ENCODE data around the gene NOM1. TPM values are rescaled to one million over a fixed set of nuclear protein-coding genes. Genes with fewer than 3 reads are reported as not detected.

NOM1 gene
- total RNA-seq, 1 donor from 2014 or later: 20.1 TPM

- no peak for DNase-seq (ENCODE audit: low read depth)
Measured at GRCh38 chr7:156985101-156985992, 35.8 kb downstream of the NOM1 start.

DNA sequence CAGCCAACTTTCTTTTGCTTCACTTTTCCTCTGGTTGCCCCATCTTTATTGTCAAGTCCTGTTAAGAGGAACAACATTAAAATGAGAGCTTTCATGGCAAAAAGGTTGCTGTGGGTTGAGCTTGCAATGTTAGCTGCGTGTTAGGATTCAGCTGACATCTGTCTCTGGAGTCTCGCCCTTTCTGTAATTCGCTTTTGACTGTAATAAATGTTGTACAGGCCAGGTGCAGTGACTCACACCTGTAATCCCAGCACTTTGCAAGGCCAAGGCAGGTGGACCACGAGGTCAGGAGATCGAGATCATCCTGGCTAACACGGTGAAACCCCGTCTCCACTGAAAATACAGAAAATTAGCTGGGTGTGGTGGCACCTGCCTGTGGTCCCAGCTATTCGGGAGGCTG, 36.9 kb downstream of the NOM1 start:
- no peak for DNase-seq (ENCODE audit: low read depth)

DNA sequence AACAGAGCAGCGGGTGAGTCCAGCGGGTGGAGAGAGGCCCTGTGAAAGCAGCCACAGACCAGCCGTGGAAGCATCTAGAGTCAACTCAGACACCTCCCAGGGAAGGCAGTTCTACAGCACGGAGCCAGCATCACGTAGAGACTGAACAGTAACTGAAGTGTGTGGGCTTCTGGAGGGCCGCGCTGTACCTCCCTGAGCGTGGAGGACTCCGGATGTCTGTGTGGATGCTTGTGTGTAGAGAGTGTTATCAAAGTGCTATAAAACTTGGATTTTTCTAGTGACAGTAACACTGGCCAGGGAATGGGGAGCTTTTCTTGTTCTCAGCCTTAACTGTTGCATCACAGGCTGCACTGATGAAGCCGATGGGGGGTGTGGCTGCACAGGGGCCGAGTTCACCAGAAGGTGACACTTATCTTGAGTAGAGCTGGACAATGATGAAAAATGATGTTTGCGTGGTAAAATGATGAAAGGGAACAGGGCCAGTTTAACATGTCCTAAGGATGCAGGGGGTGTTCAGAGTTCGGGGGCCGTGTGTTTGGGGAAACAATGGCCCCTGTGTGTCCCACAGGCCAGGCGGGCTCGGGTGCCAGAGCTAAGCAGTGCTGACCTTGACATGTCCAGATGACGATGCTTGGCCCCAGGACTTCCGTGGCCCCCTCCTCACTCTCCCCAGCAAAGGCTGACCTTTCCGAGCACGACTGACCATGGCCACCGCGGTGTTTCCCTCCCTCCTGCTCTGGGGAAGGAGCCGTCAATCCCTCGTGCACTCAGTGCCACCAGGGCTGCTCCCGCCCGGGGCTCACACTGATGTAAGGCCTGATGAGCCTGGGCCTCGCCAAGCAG, 39.1 kb downstream of the NOM1 start:
- no peak for DNase-seq (ENCODE audit: low read depth)

DNA sequence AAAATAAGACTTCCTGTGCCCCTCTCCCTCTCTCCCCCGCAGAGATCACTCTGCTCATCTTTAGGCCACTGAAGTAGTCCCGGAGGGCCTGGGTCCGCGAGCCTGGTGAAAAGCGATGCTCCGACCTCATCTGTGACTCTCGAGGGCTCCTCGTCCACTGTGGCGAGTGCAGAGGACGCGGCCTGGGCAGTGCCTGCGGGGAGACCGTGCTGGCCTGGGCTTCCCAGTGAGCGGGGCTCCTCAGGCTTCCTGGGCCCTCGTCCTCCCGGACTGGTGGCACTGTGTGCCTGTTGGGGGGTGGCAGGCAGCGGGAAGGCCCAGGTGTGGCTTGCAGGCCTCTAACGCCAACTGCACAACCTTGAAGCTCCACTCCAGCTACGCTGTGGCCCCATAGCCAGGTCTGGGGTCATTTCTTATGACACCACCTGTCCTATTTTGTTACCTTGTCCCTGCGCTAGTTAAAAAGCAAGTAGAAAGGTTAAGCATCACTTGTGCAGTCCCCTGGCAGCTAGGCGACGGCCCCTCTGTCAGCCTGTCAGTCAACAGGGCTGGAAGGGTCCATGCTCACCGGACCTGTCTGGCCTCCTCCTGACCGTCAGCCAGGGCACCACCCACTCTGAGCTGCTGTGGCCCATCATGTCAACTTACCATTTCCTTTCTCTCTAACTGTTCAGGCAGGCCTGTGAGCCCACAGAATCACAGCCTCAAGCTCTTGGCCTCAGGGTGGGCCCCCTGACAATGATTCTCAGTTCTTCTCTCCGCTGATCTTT, 40.4 kb downstream of the NOM1 start:
- DNase-seq (ENCODE audit: low read depth): no peak

DNA sequence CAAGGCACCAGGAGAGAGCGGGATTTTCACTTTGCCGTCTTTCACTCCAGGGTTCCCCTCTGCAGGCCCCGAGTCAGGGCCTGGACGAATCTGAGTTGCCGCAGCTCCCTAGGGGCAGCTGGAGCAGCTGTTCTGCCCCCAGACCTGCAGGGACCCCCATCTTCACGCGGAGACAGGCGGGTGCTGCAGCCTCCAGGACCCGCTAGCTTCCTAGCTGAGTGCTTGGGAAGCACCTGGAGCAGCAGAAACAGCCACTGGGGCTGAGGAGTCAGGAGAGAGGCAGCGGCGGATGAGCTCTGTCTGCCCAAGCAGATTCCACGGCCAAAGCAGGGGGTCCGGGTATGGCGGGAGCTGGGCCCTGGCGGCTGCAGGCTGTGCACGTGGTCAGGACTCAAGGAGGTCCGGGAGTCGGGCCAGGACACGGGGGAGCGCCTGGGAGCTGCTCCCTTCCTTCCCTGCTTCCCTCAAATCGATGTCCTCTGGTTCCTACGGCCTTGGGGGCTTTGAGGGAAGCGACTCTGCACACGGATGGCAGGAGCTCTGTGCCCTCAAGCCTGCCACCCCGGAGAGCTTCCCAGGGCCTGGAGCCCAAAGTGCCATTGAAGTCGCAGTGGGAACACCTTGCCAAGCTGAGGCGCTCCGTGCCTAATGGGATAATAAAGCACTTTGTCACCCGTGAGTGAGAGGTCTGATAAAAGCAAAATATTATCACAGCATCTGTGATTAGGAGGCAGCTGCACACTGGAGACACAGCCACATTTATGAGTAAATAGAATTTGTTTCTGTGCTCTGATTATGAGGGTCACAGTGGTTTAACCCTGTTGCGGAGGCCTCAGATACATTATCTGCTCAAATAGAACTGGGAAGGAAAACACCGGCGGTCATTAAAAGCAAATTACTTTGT, 43.8 kb downstream of the NOM1 start:
- no peak for DNase-seq (ENCODE audit: low read depth)

DNA sequence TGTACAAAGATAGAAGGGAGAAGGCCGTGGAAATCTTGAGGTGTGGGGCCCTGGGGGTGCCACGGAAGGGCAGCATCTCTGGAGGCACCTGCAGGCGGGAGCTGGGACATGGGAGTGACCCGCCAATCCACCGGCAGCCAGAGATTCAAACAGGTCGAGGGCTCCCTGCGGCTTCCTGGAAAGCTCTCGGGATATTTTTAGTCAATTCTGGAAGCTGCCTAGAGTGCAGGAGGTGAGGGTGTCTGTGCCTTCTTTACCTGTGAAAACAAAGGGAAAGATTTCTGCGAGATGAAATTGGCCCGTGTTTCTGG, 44.4 kb downstream of the NOM1 start:
- no peak for DNase-seq (ENCODE audit: low read depth)

- no peak for DNase-seq (ENCODE audit: low read depth)
Measured at GRCh38 chr7:156994417-156994816, 44.9 kb downstream of the NOM1 start.

DNA sequence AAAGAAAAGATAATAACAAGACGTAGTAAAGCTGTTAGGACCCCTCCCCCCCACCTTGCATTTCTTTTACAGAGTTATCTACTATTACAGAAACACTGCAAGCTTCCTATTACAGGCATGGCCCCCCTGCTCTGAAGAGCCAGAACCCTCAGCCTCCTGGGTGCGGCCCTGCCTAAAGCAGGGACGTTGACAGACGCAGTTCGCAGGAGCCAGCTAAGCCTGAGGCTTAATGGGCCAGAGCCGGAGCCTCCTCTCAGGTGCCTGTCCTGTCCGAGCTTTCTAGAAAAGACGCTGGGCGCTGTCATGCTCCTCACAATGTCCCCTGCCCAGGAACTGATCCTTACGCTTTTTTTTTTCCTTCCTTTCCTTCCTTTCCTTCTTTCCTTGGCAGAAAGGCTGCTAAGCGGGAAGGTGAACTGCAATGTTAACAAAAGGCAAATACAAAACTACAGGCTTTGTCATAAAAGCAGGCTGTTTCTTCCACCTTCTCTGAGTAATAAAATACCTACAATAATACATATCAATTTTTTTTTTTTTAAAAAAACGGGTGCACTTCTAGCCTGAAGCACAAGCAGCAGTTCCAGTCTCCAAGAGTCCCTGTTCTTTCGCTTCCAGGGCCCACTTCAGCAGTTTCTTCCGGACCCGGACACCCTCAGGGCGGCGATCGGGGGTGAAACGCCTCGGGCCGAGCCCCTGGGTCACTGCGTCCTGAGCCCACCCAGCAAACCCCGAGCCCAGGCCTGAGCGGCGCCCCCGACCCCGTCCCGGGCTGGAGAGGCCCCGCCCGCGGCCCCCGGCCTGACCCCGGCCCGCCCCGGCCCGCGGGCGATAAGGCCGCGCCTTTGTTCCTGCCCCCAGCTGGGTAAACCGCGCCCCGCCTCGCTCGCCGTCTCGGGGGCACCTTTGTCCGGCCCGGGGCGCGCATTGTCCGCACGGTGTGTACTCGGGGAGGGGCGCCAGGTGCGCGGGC, 49.8 kb downstream of the NOM1 start:
- DNase-seq (ENCODE audit: low read depth): no peak

GRCh38 chr7:156999958-157000726, 50.6 kb downstream of the NOM1 start:
- DNase-seq (ENCODE audit: low read depth): no peak

DNA sequence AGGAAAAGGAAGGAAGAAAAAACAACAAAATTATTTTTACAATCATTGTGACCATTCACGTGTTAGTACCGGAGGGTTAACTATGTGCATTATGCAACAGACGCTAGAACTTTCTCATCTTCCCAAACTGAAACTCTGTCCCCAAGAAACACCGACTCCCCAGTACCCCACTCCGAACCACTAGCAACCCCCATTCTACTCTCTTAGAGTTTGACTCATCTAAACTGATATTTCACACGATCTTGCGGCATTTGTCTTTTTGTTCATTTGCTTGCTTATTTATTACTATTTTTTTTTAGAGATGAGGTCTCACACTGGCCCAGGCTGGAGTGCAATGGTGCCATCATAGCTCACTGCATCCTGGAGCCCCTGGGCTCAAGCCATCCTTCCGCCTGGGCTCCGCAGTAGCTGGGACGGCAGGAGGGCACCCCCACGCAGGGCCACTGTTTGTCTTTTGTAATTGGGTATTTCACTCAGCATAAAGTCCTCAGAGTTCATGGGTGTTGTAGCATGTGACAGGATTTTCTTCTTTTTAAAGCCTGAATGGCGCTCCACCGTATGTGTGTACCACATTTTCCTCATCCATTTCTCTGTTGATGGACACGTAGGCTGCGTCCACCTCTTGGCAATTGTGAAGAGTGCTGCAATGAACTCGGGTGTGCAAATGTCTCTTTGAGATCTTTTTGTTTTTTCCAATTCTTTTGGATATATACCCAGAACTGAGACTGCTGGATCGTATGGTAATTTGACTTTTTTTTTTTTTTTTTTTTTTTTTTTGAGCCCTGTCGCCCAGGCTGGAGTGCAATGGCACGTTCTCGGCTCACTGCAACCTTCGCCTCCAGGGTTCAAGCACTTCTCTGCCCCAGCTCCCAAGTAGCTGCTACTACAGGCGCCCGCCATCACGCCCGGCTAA, 51.5 kb downstream of the NOM1 start:
- DNase-seq (ENCODE audit: low read depth): no peak

- DNase-seq (ENCODE audit: low read depth): no peak
Measured at GRCh38 chr7:157001920-157002818, 52.7 kb downstream of the NOM1 start.

- DNase-seq (ENCODE audit: low read depth): no peak
Measured at GRCh38 chr7:157002819-157003421, 53.4 kb downstream of the NOM1 start.

GRCh38 chr7:157003445-157003755, 53.9 kb downstream of the NOM1 start:
- no peak for DNase-seq (ENCODE audit: low read depth)

- DNase-seq (ENCODE audit: low read depth): no peak
Measured at GRCh38 chr7:157003756-157004520, 54.4 kb downstream of the NOM1 start.

DNA sequence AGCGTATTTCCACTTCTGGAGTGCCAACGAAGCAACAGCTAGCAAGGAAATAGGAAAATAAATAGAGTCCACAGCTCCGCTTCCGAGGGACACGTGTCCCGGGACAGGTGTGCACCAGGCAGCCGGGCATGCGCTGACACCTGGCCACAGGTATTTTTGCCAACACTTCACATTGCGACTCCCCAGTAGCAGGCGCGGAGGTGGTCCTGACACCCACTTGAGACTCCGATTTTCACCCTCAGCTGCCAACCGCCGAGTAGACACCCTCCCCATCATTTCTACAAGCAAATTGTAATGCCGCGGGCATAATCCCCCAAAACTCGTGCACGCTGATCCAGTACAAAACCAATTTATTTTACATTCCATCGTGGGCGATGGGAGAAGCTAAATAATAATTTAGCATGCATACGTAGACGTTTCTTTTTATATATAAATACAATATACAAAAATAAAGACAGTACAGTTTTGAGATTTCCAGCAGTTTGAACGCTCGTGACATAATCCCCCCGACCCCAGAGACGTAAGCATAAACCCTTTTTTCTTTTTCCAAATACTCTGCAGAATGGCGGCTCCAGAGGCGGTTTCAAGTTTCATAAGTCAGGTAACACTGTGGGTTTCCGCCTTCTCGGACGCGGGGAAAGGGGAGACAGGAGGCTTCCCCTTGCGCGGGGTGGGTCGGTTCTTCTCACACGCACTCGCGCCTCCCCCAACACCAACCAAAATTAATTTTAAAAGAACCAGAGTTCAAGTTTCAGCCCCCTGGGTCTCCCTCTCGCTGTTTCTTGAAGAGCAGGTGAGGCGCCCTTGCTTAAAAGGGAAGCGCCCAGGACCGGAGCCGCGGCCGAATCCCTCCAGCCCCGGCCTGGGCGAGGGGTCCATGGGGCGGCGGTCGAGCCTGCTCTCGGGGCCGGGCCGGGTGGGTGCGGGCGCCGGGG, 55.3 kb downstream of the NOM1 start:
- no peak for DNase-seq (ENCODE audit: low read depth)
